ENCODE data around the gene RTTN.

Gene RTTN

DNA sequence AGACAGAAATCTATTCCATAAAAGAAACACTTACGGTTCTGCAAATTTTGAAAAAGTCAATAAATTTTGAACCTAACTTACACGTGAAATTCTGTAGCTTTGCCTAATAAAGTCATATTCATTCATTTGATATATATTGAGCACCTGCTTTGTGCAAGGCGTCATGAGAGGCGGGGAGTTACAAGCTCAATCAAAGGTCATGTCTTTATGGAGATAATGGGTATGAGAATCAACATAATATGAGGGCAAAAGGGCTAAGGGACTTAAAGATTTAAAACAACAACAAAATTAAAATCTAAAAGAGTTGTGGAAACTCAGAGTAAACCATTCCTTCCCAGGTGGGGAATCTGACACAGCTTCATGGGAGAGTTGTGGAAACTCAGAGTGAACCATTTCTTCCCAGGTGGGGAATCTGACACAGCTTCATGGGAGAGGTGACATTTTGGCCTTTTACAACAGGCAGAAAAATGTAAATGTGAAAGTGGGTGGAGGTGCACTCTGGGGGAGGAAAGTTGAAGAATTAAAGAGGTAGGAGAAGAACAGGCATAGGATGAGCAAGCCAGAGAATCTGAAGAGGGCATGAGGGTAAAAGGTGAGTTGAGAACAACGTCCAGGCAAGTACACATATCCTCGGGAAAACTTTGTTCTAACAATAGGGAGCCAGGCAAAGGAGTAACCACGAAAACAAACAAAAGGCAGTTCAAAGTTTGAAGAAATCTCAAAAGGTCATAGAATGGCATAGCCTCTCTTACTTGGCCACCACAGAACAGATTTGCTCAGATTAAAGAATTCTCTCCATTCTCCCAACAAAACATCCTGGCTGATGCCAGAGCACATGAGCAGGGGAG, 208.3 kb downstream of the RTTN start:
- TF ChIP-seq, protein P1, sequence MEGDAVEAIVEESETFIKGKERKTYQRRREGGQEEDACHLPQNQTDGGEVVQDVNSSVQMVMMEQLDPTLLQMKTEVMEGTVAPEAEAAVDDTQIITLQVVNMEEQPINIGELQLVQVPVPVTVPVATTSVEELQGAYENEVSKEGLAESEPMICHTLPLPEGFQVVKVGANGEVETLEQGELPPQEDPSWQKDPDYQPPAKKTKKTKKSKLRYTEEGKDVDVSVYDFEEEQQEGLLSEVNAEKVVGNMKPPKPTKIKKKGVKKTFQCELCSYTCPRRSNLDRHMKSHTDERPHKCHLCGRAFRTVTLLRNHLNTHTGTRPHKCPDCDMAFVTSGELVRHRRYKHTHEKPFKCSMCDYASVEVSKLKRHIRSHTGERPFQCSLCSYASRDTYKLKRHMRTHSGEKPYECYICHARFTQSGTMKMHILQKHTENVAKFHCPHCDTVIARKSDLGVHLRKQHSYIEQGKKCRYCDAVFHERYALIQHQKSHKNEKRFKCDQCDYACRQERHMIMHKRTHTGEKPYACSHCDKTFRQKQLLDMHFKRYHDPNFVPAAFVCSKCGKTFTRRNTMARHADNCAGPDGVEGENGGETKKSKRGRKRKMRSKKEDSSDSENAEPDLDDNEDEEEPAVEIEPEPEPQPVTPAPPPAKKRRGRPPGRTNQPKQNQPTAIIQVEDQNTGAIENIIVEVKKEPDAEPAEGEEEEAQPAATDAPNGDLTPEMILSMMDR (IDR thresholded peaks at IDR 0.05; ENCODE audit: control insufficient read depth, insufficient read depth, low read depth, low read length, missing control alignments): no peak
- no peak for DNase-seq (ENCODE audit: low read depth)
- H3K4me3 ChIP-seq (ENCODE audit: control insufficient read depth, low read depth, low read length): no peak overlapping the region

DNA sequence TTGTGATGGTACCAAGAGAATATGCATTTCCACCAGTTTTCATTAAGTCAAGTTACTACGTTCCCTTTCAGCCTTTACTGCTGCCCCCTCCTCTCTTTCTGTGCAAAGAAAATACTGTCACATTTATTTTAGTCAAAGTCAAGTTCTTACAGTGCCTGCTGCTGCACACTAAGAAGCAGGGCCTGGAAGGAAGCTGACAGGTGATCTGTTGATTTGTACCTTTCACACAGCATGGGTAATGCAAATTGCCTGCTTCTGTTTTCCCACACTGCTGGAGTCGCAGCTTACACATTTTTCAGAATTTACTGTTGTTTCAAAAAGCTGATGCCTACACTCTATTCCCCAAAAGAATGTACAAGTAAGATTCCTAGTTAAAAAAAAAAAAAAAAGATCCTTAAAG, 209.1 kb downstream of the RTTN start:
- no peak for DNase-seq (ENCODE audit: low read depth)
- H3K4me3 ChIP-seq (ENCODE audit: control insufficient read depth, low read depth, low read length): no peak overlapping the region
- TF ChIP-seq, protein P1 (IDR thresholded peaks at IDR 0.05; ENCODE audit: control insufficient read depth, insufficient read depth, low read depth, low read length, missing control alignments): no peak

DNA sequence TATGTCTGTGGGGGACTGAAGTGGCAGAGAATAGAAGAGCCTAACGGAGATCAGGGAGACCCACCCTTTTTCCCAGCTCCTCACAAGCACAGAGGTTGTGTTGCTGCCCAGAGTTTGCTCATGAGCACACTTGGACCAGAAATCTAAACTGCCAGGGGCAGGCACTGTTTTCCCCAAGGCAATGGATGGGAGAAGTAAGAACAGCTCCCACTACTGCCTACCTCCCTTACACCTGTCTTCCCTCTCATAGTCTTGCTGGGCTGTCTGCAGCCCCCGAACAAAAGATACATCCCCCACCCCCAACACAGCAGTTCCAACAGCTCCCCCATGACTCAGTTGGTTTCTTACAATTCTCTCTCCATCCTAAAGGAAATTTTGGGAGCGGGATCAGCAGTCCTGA, 209.7 kb downstream of the RTTN start:
- no peak overlapping the region for H3K4me3 ChIP-seq (ENCODE audit: control insufficient read depth, low read depth, low read length)
- DNase-seq (ENCODE audit: low read depth): no peak

DNA sequence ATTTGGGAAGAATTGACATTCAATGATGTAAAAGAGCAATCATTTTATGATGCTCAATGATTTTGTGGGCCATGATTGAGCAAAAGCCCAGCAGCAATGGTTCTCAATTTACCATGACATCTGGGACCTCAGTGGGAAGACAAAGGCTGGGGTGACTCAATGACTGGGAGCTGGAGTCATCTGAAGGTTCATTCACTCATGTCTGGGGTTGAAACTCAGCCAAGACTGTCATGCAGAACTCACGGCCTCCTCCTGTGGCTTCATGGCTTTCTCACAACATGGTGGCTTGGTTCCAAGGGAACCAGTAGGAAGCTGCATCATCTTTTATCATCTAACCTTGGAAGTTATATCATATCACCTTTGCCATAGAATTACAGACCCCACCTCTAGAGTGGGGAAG, 212.7 kb downstream of the RTTN start:
- H3K4me3 ChIP-seq (ENCODE audit: control insufficient read depth, low read depth, low read length): no peak overlapping the region
- DNase-seq (ENCODE audit: low read depth): no peak
- TF ChIP-seq, protein P1 (IDR thresholded peaks at IDR 0.05; ENCODE audit: control insufficient read depth, insufficient read depth, low read depth, low read length, missing control alignments): no peak

More for the DNA sequence above, 209.7 kb downstream of the RTTN start:
- TF ChIP-seq, protein P1 (IDR thresholded peaks at IDR 0.05; ENCODE audit: control insufficient read depth, insufficient read depth, low read depth, low read length, missing control alignments): no peak

DNA sequence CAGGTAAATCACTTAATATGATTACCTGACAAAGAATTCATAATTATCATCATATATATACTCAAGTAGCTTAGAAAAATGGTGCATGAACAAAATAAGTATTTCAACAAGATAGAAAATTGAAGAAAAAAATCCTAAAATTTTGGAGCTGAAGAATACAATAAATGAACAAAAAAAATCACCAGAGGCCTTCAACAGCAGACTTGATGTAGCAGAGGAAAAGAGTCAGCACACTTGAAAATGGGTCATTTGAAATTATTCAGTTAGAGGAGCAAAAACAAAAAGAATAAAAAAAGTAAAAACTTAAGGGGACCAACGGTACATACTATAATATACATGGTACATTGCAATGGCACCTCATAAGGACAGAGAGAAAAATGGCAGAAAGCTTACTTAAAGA, 217.6 kb downstream of the RTTN start:
- no peak overlapping the region for H3K4me3 ChIP-seq (ENCODE audit: control insufficient read depth, low read depth, low read length)
- no peak for DNase-seq (ENCODE audit: low read depth)
- TF ChIP-seq, protein P1 (IDR thresholded peaks at IDR 0.05; ENCODE audit: control insufficient read depth, insufficient read depth, low read depth, low read length, missing control alignments): no peak

DNA sequence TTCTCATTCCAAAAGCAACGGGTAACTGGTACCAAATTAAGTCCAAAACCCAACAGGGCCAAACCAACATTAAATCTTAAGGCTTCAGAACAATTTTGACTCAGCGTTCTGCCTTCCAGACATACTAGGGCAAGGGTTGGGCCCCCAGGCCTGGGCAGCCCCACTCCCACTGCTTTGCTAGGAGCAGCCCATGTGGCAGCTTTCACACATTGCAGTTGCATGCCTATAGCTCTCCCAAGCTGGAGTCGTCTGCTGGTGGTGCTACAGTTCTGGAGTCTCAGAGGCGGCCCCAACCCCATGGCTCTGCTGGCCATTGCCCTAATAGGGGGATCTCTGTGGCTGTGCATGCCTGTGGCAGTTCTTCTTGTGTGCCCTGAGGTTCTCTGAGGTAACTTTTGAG, 220.2 kb downstream of the RTTN start:
- TF ChIP-seq, protein P1 (IDR thresholded peaks at IDR 0.05; ENCODE audit: control insufficient read depth, insufficient read depth, low read depth, low read length, missing control alignments): no peak
- DNase-seq (ENCODE audit: low read depth): no peak
- H3K4me3 ChIP-seq (ENCODE audit: control insufficient read depth, low read depth, low read length): no peak overlapping the region
